ENCODE results near the gene VGLL2.

VGLL2 gene

DNA sequence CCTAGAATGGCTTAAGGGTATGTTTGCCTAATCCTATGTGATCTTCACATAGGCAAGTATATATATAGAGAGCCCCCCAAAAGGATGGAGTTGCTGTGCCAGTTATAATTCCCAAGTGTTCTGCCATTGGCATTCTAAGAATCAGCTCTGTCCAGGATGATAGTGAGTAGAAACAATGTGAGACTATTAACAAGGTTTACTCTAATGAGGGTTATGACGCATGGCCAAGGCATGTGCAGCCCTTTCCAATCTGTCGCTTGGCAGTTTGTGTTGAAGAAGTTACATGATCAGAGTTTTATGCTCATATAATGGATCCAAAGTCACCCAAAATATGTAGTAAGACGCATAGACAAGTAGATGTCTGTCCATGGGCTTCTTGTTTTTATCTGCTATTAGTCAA lies 33.6 kb downstream of the VGLL2 start:
- DNase-seq, result no peak
- no peaks in the 10 kb centered on the region for H3K4me1 ChIP-seq (ENCODE audit: control extremely low read depth in 1 of 4, control insufficient read depth in 4 of 4, insufficient read depth in 4 of 4, low read length in 3 of 4)
- H3K27me3 ChIP-seq (replicated peaks in 2 of 5; ENCODE audit: control insufficient read depth in 4 of 5, insufficient read depth in 5 of 5, low read length in 4 of 5), result peaks cover 0 to 3% (median 0%) of the 10 kb centered on the region in 5 experiments
- H3K27ac ChIP-seq (ENCODE audit: insufficient read depth in 1 of 2, low read depth in 1 of 2, low read length in 2 of 2, poor library complexity in 1 of 2, severe bottlenecking in 2 of 2), result no peak overlapping the region
- POLR2A ChIA-PET, result no interaction called here
- CTCF ChIA-PET, result no interaction called here
- 100% methylated on average over 1 of the region's 3 CpGs for WGBS (ENCODE audit: insufficient coverage)
- H3K36me3 ChIP-seq (ENCODE audit: control insufficient read depth in 4 of 4, insufficient read depth in 4 of 4, low read length in 3 of 4), result no peaks in the 10 kb centered on the region
- H3K4me3 ChIP-seq (ENCODE audit: control insufficient read depth in 1 of 7, extremely low read depth in 1 of 7, insufficient read depth in 4 of 7, low read depth in 2 of 7, low read length in 6 of 7), result no peak overlapping the region
- H3K9me3 ChIP-seq (ENCODE audit: control extremely low read depth in 1 of 5, control insufficient read depth in 4 of 5, insufficient read depth in 2 of 5, low read depth in 1 of 5, low read length in 4 of 5), result no peaks in the 10 kb centered on the region

DNA sequence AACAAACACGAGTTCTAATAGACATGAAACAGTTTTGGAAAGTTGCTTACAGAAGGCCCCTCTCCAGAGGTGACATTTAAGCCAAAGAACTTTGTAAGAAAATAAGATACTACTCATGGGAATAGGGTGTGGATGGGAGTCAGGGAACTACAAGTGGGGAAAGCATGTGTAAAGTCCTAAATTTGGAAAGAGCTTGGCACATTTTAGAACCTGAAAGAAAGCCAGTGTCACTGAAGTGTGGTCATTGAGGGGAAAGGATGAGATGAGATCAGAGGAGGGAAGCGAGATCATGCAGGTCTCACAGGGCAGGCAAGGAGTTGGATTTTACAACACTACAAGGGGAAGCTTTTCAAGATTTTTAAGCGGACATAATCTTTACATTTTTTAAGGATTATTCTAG lies 38.0 kb downstream of the VGLL2 start:
- WGBS (ENCODE audit: insufficient coverage), result 79% methylated on average over 2 of the region's 3 CpGs
- ChIA-PET CTCF (no interaction called here), POLR2A (no interaction called here)
- H3K27ac ChIP-seq (ENCODE audit: insufficient read depth in 1 of 2, low read depth in 1 of 2, low read length in 2 of 2, poor library complexity in 1 of 2, severe bottlenecking in 2 of 2), result no peak overlapping the region
- no peak overlapping the region for H3K4me3 ChIP-seq (ENCODE audit: control insufficient read depth in 1 of 7, extremely low read depth in 1 of 7, insufficient read depth in 4 of 7, low read depth in 2 of 7, low read length in 6 of 7)
- DNase-seq, result no peak
- no peaks in the 10 kb centered on the region for H3K4me1 ChIP-seq (ENCODE audit: control extremely low read depth in 1 of 4, control insufficient read depth in 4 of 4, insufficient read depth in 4 of 4, low read length in 3 of 4)
- H3K27me3 ChIP-seq (replicated peaks in 2 of 5; ENCODE audit: control insufficient read depth in 4 of 5, insufficient read depth in 5 of 5, low read length in 4 of 5), result peaks cover 0 to 3% (median 0%) of the 10 kb centered on the region in 5 experiments
- H3K36me3 ChIP-seq (ENCODE audit: control insufficient read depth in 4 of 4, insufficient read depth in 4 of 4, low read length in 3 of 4), result no peaks in the 10 kb centered on the region
- no peaks in the 10 kb centered on the region for H3K9me3 ChIP-seq (ENCODE audit: control extremely low read depth in 1 of 5, control insufficient read depth in 4 of 5, insufficient read depth in 2 of 5, low read depth in 1 of 5, low read length in 4 of 5)

DNA sequence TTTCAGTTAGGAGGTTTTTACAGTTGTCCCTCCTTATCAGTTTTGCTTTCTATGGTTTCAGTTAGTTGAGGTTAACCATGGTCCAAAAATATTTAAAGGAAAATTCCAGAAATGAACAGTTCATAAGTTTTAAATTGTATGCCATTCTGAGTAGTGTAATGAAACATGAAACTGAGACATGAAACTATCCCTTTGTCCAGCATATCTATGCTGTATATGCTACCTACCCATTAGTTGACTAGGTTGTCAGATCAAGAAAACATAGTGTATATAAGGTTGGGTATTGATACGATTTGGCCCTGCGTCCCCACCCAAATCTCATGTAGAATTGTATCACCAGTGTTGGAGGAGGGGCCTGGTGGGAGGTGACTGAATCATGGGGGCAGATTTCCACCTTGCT lies 39.1 kb downstream of the VGLL2 start:
- Histone ChIP-seq H3K4me1 (ENCODE audit: control extremely low read depth in 1 of 4, control insufficient read depth in 4 of 4, insufficient read depth in 4 of 4, low read length in 3 of 4) (no peaks in the 10 kb centered on the region), H3K9me3 (ENCODE audit: control extremely low read depth in 1 of 5, control insufficient read depth in 4 of 5, insufficient read depth in 2 of 5, low read depth in 1 of 5, low read length in 4 of 5) (no peaks in the 10 kb centered on the region), H3K27ac (ENCODE audit: insufficient read depth in 1 of 2, low read depth in 1 of 2, low read length in 2 of 2, poor library complexity in 1 of 2, severe bottlenecking in 2 of 2) (no peak overlapping the region), H3K4me3 (ENCODE audit: control insufficient read depth in 1 of 7, extremely low read depth in 1 of 7, insufficient read depth in 4 of 7, low read depth in 2 of 7, low read length in 6 of 7) (no peak overlapping the region), H3K27me3 (replicated peaks in 2 of 5; ENCODE audit: control insufficient read depth in 4 of 5, insufficient read depth in 5 of 5, low read length in 4 of 5) (peaks cover 0 to 3% (median 0%) of the 10 kb centered on the region in 5 experiments), H3K36me3 (ENCODE audit: control insufficient read depth in 4 of 4, insufficient read depth in 4 of 4, low read length in 3 of 4) (no peaks in the 10 kb centered on the region)
- ChIA-PET CTCF (no interaction called here), POLR2A (no interaction called here)
- WGBS (ENCODE audit: insufficient coverage), result 100% methylated on average over 2 of the region's 2 CpGs
- DNase-seq, result no peak

DNA sequence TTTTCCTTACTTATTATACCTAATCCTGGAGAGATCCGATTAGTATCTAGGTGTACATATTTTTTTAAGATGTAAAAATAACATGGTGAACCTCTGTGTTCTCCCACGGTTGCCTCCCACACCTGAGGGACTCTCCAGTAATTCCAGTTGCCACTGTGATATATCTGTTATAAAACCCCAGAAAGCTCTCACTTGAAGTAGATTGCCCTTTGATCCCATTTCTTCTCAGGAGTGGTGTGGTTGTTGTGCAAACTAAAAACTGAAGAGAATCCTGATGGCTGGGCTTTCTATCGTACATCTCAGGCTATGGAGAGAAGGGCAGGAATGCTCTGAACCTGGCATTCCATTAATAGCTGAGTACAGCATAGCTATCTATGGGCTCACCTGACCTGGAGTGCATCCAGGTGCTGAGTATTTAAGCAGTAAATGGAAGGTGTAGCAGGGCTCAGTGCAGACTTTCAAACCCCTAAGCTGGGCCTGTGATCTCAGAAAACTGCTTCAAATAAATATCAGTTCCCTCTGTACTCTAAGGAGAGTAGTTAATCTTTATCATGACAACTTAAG lies 41.0 kb downstream of the VGLL2 start:
- ChIA-PET POLR2A (no interaction called here), CTCF (no interaction called here)
- H3K9me3 ChIP-seq (ENCODE audit: control extremely low read depth in 1 of 5, control insufficient read depth in 4 of 5, insufficient read depth in 2 of 5, low read depth in 1 of 5, low read length in 4 of 5), result no peaks in the 10 kb centered on the region
- no peaks in the 10 kb centered on the region for H3K27me3 ChIP-seq (replicated peaks in 2 of 5; ENCODE audit: control insufficient read depth in 4 of 5, insufficient read depth in 5 of 5, low read length in 4 of 5)
- no peaks in the 10 kb centered on the region for H3K4me1 ChIP-seq (ENCODE audit: control extremely low read depth in 1 of 4, control insufficient read depth in 4 of 4, insufficient read depth in 4 of 4, low read length in 3 of 4)
- H3K27ac ChIP-seq (ENCODE audit: insufficient read depth in 1 of 2, low read depth in 1 of 2, low read length in 2 of 2, poor library complexity in 1 of 2, severe bottlenecking in 2 of 2), result no peak overlapping the region
- WGBS (ENCODE audit: insufficient coverage), result 93% methylated on average over 3 of the region's 3 CpGs
- H3K4me3 ChIP-seq (ENCODE audit: control insufficient read depth in 1 of 7, extremely low read depth in 1 of 7, insufficient read depth in 4 of 7, low read depth in 2 of 7, low read length in 6 of 7), result no peak overlapping the region
- no peaks in the 10 kb centered on the region for H3K36me3 ChIP-seq (ENCODE audit: control insufficient read depth in 4 of 4, insufficient read depth in 4 of 4, low read length in 3 of 4)
- DNase-seq, result no peak

DNA sequence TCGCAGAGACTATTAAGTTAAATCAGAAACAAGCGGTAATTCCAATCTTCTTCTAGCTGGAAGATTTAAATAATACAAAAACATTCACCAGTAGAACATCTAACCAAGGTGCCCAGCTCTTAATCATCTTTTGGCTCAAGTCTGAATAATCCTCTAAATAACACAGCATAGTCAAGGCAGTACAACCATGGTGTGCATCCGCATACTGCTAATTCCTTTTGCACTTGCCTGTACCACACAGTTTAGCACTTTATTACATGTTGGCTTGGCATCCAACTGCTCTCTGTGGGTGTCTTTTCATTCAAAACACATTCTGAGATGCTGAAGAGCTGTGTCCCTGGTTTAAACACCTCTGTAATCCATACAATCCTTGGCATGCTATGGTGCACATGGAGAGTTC lies 42.3 kb downstream of the VGLL2 start:
- Histone ChIP-seq H3K4me3 (ENCODE audit: control insufficient read depth in 1 of 7, extremely low read depth in 1 of 7, insufficient read depth in 4 of 7, low read depth in 2 of 7, low read length in 6 of 7) (no peak overlapping the region), H3K36me3 (ENCODE audit: control insufficient read depth in 4 of 4, insufficient read depth in 4 of 4, low read length in 3 of 4) (no peaks in the 10 kb centered on the region), H3K27ac (ENCODE audit: insufficient read depth in 1 of 2, low read depth in 1 of 2, low read length in 2 of 2, poor library complexity in 1 of 2, severe bottlenecking in 2 of 2) (no peak overlapping the region), H3K9me3 (ENCODE audit: control extremely low read depth in 1 of 5, control insufficient read depth in 4 of 5, insufficient read depth in 2 of 5, low read depth in 1 of 5, low read length in 4 of 5) (no peaks in the 10 kb centered on the region), H3K4me1 (ENCODE audit: control extremely low read depth in 1 of 4, control insufficient read depth in 4 of 4, insufficient read depth in 4 of 4, low read length in 3 of 4) (no peaks in the 10 kb centered on the region), H3K27me3 (replicated peaks in 2 of 5; ENCODE audit: control insufficient read depth in 4 of 5, insufficient read depth in 5 of 5, low read length in 4 of 5) (no peaks in the 10 kb centered on the region)
- WGBS (ENCODE audit: insufficient coverage), result 100% methylated on average over 1 of the region's 3 CpGs
- ChIA-PET CTCF (no interaction called here), POLR2A (no interaction called here)
- DNase-seq, result no peak

DNA sequence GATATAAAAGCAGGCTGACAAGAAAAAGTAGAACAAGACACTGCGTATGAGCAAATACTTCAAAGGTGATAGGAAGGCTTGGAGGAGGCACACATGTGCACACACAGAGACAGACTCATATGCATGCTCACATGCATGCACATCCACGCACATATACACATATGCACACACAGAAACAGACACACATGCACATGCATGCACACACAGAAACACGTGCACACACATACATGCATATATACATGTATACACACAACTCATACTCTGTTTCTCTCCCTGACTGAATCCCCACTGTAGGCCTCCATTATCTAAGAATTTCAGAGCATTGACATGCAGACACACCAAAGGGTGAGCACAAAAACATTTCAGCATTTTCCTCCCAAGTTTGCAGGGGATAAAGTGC lies 43.7 kb downstream of the VGLL2 start:
- CTCF ChIA-PET, result no interaction called here

DNA sequence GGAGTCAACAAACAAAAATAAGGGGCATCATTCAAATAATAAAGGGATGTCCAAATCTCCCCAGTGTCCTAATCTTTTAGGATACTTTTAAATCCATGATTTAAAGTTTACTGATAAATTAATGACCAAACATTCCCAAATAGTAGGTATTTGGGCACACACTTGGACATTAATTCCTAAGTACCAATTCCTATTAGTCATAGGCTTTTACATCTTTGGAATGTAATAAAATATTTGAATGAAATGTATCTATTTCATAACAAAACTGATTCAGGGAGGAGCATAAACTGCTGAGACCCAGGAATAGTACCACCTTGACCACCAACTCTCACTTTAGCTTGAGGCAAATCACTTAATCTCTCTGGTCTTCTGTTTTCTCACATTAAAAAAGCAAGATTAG lies 44.3 kb downstream of the VGLL2 start:
- no peaks in the 10 kb centered on the region for H3K36me3 ChIP-seq (ENCODE audit: control insufficient read depth in 4 of 4, insufficient read depth in 4 of 4, low read length in 3 of 4)
- CTCF ChIA-PET, result no interaction called here
- H3K4me3 ChIP-seq (ENCODE audit: control insufficient read depth in 1 of 7, extremely low read depth in 1 of 7, insufficient read depth in 4 of 7, low read depth in 2 of 7, low read length in 6 of 7), result no peak overlapping the region
- POLR2A ChIA-PET, result no interaction called here
- no peaks in the 10 kb centered on the region for H3K27me3 ChIP-seq (replicated peaks in 2 of 5; ENCODE audit: control insufficient read depth in 4 of 5, insufficient read depth in 5 of 5, low read length in 4 of 5)
- H3K9me3 ChIP-seq (ENCODE audit: control extremely low read depth in 1 of 5, control insufficient read depth in 4 of 5, insufficient read depth in 2 of 5, low read depth in 1 of 5, low read length in 4 of 5), result no peaks in the 10 kb centered on the region
- no peak overlapping the region for H3K27ac ChIP-seq (ENCODE audit: insufficient read depth in 1 of 2, low read depth in 1 of 2, low read length in 2 of 2, poor library complexity in 1 of 2, severe bottlenecking in 2 of 2)
- H3K4me1 ChIP-seq (ENCODE audit: control extremely low read depth in 1 of 4, control insufficient read depth in 4 of 4, insufficient read depth in 4 of 4, low read length in 3 of 4), result no peaks in the 10 kb centered on the region
- DNase-seq, result no peak

More for the DNA sequence above, 43.7 kb downstream of the VGLL2 start:
- Histone ChIP-seq H3K9me3 (ENCODE audit: control extremely low read depth in 1 of 5, control insufficient read depth in 4 of 5, insufficient read depth in 2 of 5, low read depth in 1 of 5, low read length in 4 of 5) (no peaks in the 10 kb centered on the region), H3K4me1 (ENCODE audit: control extremely low read depth in 1 of 4, control insufficient read depth in 4 of 4, insufficient read depth in 4 of 4, low read length in 3 of 4) (no peaks in the 10 kb centered on the region), H3K36me3 (ENCODE audit: control insufficient read depth in 4 of 4, insufficient read depth in 4 of 4, low read length in 3 of 4) (no peaks in the 10 kb centered on the region), H3K4me3 (ENCODE audit: control insufficient read depth in 1 of 7, extremely low read depth in 1 of 7, insufficient read depth in 4 of 7, low read depth in 2 of 7, low read length in 6 of 7) (no peak overlapping the region), H3K27ac (ENCODE audit: insufficient read depth in 1 of 2, low read depth in 1 of 2, low read length in 2 of 2, poor library complexity in 1 of 2, severe bottlenecking in 2 of 2) (no peak overlapping the region), H3K27me3 (replicated peaks in 2 of 5; ENCODE audit: control insufficient read depth in 4 of 5, insufficient read depth in 5 of 5, low read length in 4 of 5) (no peaks in the 10 kb centered on the region)
- WGBS (ENCODE audit: insufficient coverage), result 87% methylated on average over 3 of the region's 3 CpGs
- POLR2A ChIA-PET, result no interaction called here
- no peak for DNase-seq

Data from common myeloid progenitor, CD34-positive (primary cell).